HEK293 (cell line): ENCODE measurements around the gene LSM14B.

Experiments
- CTCF ChIA-PET: fragments of 350-600 bp; formaldehyde crosslinking; extraction: SDS; loops from one replicate; lab custom pipeline; 2021; ENCODE audit warnings: antibody characterized with exemption; lab: Yijun Ruan, JAX
- POLR2A ChIA-PET: fragments of 300-600 bp; formaldehyde crosslinking; extraction: SDS; loops from one replicate; lab custom pipeline; 2020; ENCODE audit warnings: antibody characterized with exemption, inconsistent platforms; lab: Yijun Ruan, JAX
- H3K27ac ChIP-seq: fragments of 200-500 bp; sonication (Bioruptor generic); 2 replicates; pipeline ENCODE4 v1.5.1; 2014; ENCODE audit warnings: low read depth, low read length, control low read depth, inconsistent platforms; ENCODE audit errors: extremely low read depth
- H3K36me3 ChIP-seq, 2 experiments: fragments of 200-500 bp in 1 of 2; sonication (Bioruptor generic) in 1 of 2; 1 replicate in 1 of 2; 2 replicates in 1 of 2; pipeline ENCODE4 v1.5.1; 2014 to 2017; ENCODE audit warnings: inconsistent platforms in 2 of 2, low read length in 2 of 2; ENCODE audit not compliant: control insufficient read depth in 2 of 2, insufficient read depth in 1 of 2
- H3K4me1 ChIP-seq: fragments of 200-500 bp; sonication (Bioruptor generic); 2 replicates; pipeline ENCODE4 v1.5.1; 2014; ENCODE audit warnings: mild to moderate bottlenecking, low read length, inconsistent platforms; ENCODE audit not compliant: control insufficient read depth, insufficient read depth
- H3K4me3 ChIP-seq: 2 replicates; pipeline ENCODE4 v1.5.1; 2011; ENCODE audit warnings: low read depth, mild to moderate bottlenecking, control low read depth, low read length, moderate library complexity
- H3K9me3 ChIP-seq: fragments of 200-500 bp; sonication (Bioruptor generic); 2 replicates; pipeline ENCODE4 v1.5.1; 2014; ENCODE audit warnings: low read depth, low read length, inconsistent platforms; ENCODE audit not compliant: control insufficient read depth, insufficient read depth
- BCL6B ChIP-seq: fragments of 450-650 bp; formaldehyde crosslinking; IDR thresholded peaks from 2 replicates; pipeline ENCODE4 v1.5.1; 2017; ENCODE audit warnings: missing biosample characterization, missing genetic modification characterization
- EGR2 ChIP-seq: fragments of 450-650 bp; formaldehyde crosslinking; IDR thresholded peaks from 2 replicates; pipeline ENCODE4 v1.5.1; 2016; ENCODE audit warnings: low read depth, missing biosample characterization, missing genetic modification characterization
- KLF1 ChIP-seq: fragments of 450-650 bp; formaldehyde crosslinking; IDR thresholded peaks from 2 replicates; pipeline ENCODE4 v1.5.1; 2016; ENCODE audit warnings: missing biosample characterization, missing genetic modification characterization
- KLF16 ChIP-seq: fragments of 450-650 bp; formaldehyde crosslinking; IDR thresholded peaks from 2 replicates; pipeline ENCODE4 v1.5.1; 2017; ENCODE audit warnings: missing biosample characterization, missing genetic modification characterization
- KLF17 ChIP-seq: fragments of 450-650 bp; formaldehyde crosslinking; IDR thresholded peaks from 2 replicates; pipeline ENCODE4 v1.5.1; 2016; ENCODE audit warnings: missing biosample characterization, missing genetic modification characterization
- KLF7 ChIP-seq: fragments of 450-650 bp; formaldehyde crosslinking; IDR thresholded peaks from 2 replicates; pipeline ENCODE4 v1.5.1; 2016; ENCODE audit warnings: missing biosample characterization, missing genetic modification characterization, borderline replicate concordance
- OVOL3 ChIP-seq: fragments of 450-650 bp; formaldehyde crosslinking; IDR thresholded peaks from 2 replicates; pipeline ENCODE4 v1.5.1; 2016; ENCODE audit warnings: missing biosample characterization, missing genetic modification characterization
- PATZ1 ChIP-seq: fragments of 450-650 bp; formaldehyde crosslinking; IDR thresholded peaks from 2 replicates; pipeline ENCODE4 v1.5.1; 2016; ENCODE audit warnings: missing biosample characterization, missing genetic modification characterization
- SP3 ChIP-seq: fragments of 450-650 bp; formaldehyde crosslinking; IDR thresholded peaks from 2 replicates; pipeline ENCODE4 v1.5.1; 2016; ENCODE audit warnings: missing biosample characterization, missing genetic modification characterization
- SP7 ChIP-seq: fragments of 450-650 bp; formaldehyde crosslinking; IDR thresholded peaks from 2 replicates; pipeline ENCODE4 v1.5.1; 2016; ENCODE audit warnings: missing biosample characterization, missing genetic modification characterization
- TCF7L2 ChIP-seq: IDR thresholded peaks from 2 replicates; pipeline ENCODE4 v1.6.1; 2011; ENCODE audit warnings: low read depth, mild to moderate bottlenecking, inconsistent platforms, low read length, moderate library complexity, borderline replicate concordance
- ZBTB10 ChIP-seq: fragments of 450-650 bp; formaldehyde crosslinking; IDR thresholded peaks from 2 replicates; pipeline ENCODE4 v1.5.1; 2016; ENCODE audit warnings: missing biosample characterization, missing genetic modification characterization
- ZFHX2 ChIP-seq: fragments of 450-650 bp; formaldehyde crosslinking; conservative IDR thresholded peaks from 2 replicates; pipeline ENCODE4 v1.5.1; 2016; ENCODE audit warnings: missing biosample characterization, missing genetic modification characterization
- ZFP69B ChIP-seq: fragments of 450-650 bp; formaldehyde crosslinking; IDR thresholded peaks from 2 replicates; pipeline ENCODE4 v1.5.1; 2016; ENCODE audit warnings: missing biosample characterization, missing genetic modification characterization
- ZNF121 ChIP-seq: fragments of 450-650 bp; formaldehyde crosslinking; IDR thresholded peaks from 2 replicates; pipeline ENCODE4 v1.5.1; 2016; ENCODE audit warnings: missing biosample characterization, missing genetic modification characterization
- ZNF146 ChIP-seq: fragments of 450-650 bp; formaldehyde crosslinking; IDR thresholded peaks from 2 replicates; pipeline ENCODE4 v1.5.1; 2016; ENCODE audit warnings: missing biosample characterization, missing genetic modification characterization
- ZNF184 ChIP-seq: fragments of 450-650 bp; IDR thresholded peaks from 2 replicates; pipeline ENCODE4 v1.5.1; 2018; ENCODE audit warnings: missing biosample characterization, mild to moderate bottlenecking, missing genetic modification characterization
- ZNF223 ChIP-seq: fragments of 450-650 bp; formaldehyde crosslinking; IDR thresholded peaks from 2 replicates; pipeline ENCODE4 v1.5.1; 2016; ENCODE audit warnings: missing biosample characterization, missing genetic modification characterization
- ZNF362 ChIP-seq: fragments of 450-650 bp; formaldehyde crosslinking; IDR thresholded peaks from 2 replicates; pipeline ENCODE4 v1.5.1; 2016; ENCODE audit warnings: missing biosample characterization, missing genetic modification characterization
- ZNF449 ChIP-seq: fragments of 450-650 bp; formaldehyde crosslinking; IDR thresholded peaks from 2 replicates; pipeline ENCODE4 v1.5.1; 2017; ENCODE audit warnings: missing biosample characterization, mild to moderate bottlenecking, missing genetic modification characterization, moderate library complexity
- ZNF580 ChIP-seq: fragments of 450-650 bp; formaldehyde crosslinking; IDR thresholded peaks from 2 replicates; pipeline ENCODE4 v1.5.1; 2016; ENCODE audit warnings: missing biosample characterization, missing genetic modification characterization
- ZNF596 ChIP-seq: fragments of 450-650 bp; IDR thresholded peaks from 2 replicates; pipeline ENCODE4 v1.5.0; 2018; ENCODE audit warnings: missing biosample characterization, mild to moderate bottlenecking, missing genetic modification characterization, moderate library complexity
- ZNF677 ChIP-seq: fragments of 450-650 bp; IDR thresholded peaks from 2 replicates; pipeline ENCODE4 v1.5.0; 2018; ENCODE audit warnings: missing biosample characterization, mild to moderate bottlenecking, missing genetic modification characterization, moderate library complexity
- ZNF768 ChIP-seq: fragments of 450-650 bp; formaldehyde crosslinking; IDR thresholded peaks from 2 replicates; pipeline ENCODE4 v1.5.1; 2018; ENCODE audit warnings: missing biosample characterization, mild to moderate bottlenecking, missing genetic modification characterization
- ZNF776 ChIP-seq: fragments of 450-650 bp; formaldehyde crosslinking; IDR thresholded peaks from 2 replicates; pipeline ENCODE4 v1.5.0; 2017; ENCODE audit warnings: missing biosample characterization, missing genetic modification characterization, borderline replicate concordance

LSM14B gene

GRCh38 chr20:62120365-62120762 lies 1.9 kb upstream of the LSM14B start (continued):
- TF ChIP-seq BCL6B = no peak

- Histone ChIP-seq H3K4me3 (peak overlapping the region; percentile 61), H3K27ac (peak overlapping the region; percentile 78), H3K9me3 (no peaks in the 10 kb centered on the region), H3K4me1 (no peaks in the 10 kb centered on the region), H3K36me3 (peaks cover 10 to 27% of the 10 kb centered on the region in 2 experiments; a peak in 2 of 3 replicates)
- ChIA-PET CTCF (interaction anchor here (0.8 to 1.1 kb wide), 2 partner anchors 35 to 110 kb away, joined by 3 to 4 read pairs; no protein-coding TSS in a partner anchor), POLR2A (interaction anchor here (0.8 to 2.6 kb wide), 8 partner anchors 14 to 266 kb away, joined by 3 to 22 read pairs (median 5); partner anchors contain the start of genes RPS21 and TAF4)
- no peak for TF ChIP-seq ZNF146 (tag by site-specific recombination)
- TF ChIP-seq ZFHX2 (tag by site-specific recombination) = peak; percentile 91
- TF ChIP-seq ZNF580 = no peak
- peak; percentile 60; the same call in 1 of the 2 replicates for TF ChIP-seq KLF17
- no peak for TF ChIP-seq ZNF596 (tag by site-specific recombination)
- TF ChIP-seq ZFP69B (tag by site-specific recombination) = peak; percentile 60; the same call in 1 of the 2 replicates
- no peak for TF ChIP-seq OVOL3 (tag by site-specific recombination)
- TF ChIP-seq ZNF223 (tag by site-specific recombination) = no peak
- TF ChIP-seq EGR2 (tag by site-specific recombination) = peak; percentile 83
- no peak for TF ChIP-seq ZNF776
- TF ChIP-seq SP3 = peak; percentile 13; the same call in 1 of the 2 replicates
- no peak for TF ChIP-seq ZNF768 (tag by site-specific recombination)
- no peak for TF ChIP-seq KLF16 (tag by site-specific recombination)
- no peak for TF ChIP-seq PATZ1 (tag by site-specific recombination)
- no peak for TF ChIP-seq ZNF184 (tag by site-specific recombination)
- peak; percentile 85 for TF ChIP-seq ZNF121 (tag by site-specific recombination)
- TF ChIP-seq ZBTB10 (tag by site-specific recombination) = peak; percentile 41; the same call in 1 of the 2 replicates
- TF ChIP-seq KLF1 (tag by site-specific recombination) = peak; percentile 99
- no peak for TF ChIP-seq TCF7L2
- TF ChIP-seq SP7 (tag by site-specific recombination) = peak; percentile 76
- peak; percentile 17; the same call in 1 of the 2 replicates for TF ChIP-seq KLF7 (tag by site-specific recombination)
- TF ChIP-seq ZNF362 (tag by site-specific recombination) = peak; percentile 37; the same call in 1 of the 2 replicates
- TF ChIP-seq ZNF677 (tag by site-specific recombination) = no peak
- peak; percentile 44; the same call in 1 of the 2 replicates for TF ChIP-seq ZNF449 (tag by site-specific recombination)
These were observed 1.1 kb upstream of the LSM14B start for GRCh38 chr20:62120990-62121775.
